ENCODE data around the gene WRAP53.

The WRAP53 gene

GRCh38 chr17:7745748-7746470 lies 57.6 kb downstream of the WRAP53 start:
- DNase-seq = no peak

DNA sequence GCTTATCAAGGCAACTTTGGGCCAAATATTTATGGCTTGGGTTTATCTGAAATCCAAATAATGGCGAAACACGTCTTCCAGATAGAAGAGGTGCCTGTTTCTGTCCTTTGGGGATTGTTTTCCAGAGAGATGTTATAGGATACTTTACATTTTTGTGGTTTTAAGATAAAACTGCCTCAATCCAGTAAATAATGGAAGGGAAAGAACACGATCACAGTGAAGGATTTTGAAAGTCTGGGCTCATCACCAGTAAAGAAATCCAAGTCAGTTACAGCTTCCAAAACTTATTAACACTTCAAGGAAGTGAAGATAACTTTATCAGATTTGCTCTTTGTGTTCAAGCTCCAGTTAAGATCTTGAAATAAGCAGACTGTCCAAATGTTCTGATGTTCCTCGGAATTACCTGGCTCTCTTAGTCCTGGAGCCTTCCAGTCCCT lies 59.4 kb downstream of the WRAP53 start:
- DNase-seq = no peak

DNA sequence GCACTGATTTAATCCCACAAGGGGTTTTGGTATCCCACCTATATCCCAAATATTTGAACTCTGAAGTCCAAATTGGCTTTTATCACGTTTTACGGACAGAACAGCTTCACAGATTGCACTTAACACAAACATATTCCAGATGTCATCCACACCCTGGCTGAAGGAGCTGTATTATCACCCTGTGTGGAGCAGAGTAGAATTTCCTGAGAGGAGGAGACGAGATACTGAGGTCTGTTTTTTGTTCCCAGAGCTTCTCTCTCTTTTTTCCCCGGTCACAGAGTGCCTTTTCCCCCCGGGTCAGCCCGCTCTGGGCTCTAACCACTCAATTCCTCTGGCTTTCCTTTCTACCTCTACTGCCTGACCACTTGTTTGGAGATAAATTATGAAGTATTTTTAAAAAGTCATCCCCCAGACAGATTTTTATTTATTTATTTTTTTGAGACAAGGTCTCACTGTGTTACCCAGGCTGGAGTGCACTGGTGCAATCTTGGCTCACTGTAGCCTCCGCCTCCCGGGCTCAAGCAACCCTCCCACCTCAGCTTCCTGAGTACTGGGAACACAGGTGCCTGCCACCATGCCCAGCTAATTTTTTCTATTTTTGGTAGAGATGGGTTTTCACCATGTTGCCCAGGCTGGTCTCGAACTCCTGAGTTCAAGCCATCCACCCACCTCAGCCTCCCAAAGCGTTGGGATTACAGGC lies 59.9 kb downstream of the WRAP53 start:
- DNase-seq = no peak

DNA sequence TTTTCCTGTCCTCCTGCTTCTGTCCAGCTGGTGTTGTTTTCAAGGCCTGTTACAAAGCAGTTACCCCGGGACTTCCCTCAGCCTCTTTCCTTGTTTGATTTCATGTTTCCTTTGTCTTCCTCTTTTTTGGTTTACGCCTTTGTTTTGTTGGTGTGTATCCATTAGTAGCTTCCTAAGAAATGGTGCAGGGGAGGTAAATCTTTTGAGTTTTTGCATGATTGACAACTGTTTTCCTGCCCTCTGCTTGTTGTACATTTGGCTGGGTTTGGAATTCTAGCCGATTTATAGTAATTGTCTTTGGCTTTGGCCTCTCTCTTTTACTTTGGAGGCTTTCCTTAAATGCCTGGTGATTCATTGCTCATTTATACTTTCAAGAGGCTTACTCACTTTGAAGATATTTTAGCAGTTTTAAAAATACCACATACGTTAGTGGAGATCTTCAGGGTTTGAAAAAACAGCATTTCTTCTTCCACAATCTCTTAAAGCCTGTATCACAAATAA lies 62.1 kb downstream of the WRAP53 start:
- DNase-seq = no peak
